AML-193 (cell line): ENCODE data around the gene TCP11L1.
"Not testable (repeated sequence)": the region's sequence is repeated elsewhere in the genome, so short reads cannot be mapped to it uniquely, and the experiment has no call there.

Experiments used
- DNase-seq, 2 experiments: peaks; one replicate each; lab custom pipeline; 2025; lab: John Stamatoyannopoulos, UW

The TCP11L1 gene

GRCh38 chr11:33039274-33040032 lies at the start of gene TCP11L1:
TSS of gene TCP11L1 (plus strand) at chr11:33039572. CDS start at chr11:33043774, 4,202 bp downstream.
- DNase-seq, result peak; percentile 70 to 82

DNA sequence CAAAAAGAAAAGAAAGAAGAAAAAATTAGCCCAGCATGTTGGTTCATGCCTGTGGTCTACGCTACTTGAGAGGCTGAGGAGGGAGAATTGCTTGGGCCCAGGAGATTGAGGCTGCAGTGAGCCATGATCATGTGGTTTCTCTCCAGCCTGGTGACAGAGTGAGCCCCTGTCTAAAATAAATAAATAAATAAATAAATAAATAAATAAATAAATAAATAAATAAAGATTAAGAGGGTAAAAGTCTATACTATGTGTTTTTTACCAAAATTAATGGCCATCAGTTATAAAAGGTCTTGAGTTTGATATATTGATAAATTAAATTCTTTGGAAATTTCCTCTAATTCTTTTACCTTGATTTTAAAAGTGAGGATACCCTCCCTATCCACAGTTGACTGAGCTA lies 48.9 kb upstream of the TCP11L1 start:
- no peak for DNase-seq

DNA sequence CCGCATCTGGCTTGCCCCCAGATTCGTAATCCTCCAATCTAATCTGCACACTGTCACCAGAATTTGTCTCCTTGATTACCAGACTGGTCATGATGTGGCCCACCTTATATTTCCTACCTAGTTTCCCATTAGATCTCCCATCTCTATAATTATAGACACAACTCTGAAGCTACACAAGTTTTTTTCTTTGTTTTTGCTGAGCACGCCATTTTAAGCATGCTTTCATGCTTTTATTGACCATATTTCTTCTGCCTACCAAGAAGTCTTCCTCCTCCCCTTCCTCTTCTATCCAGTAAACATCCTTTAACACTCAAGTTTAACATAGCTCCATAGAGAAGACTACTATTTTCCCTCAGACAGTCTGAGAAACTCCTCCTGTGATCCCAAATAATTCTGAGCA lies 47.9 kb upstream of the TCP11L1 start:
- no peak for DNase-seq

DNA sequence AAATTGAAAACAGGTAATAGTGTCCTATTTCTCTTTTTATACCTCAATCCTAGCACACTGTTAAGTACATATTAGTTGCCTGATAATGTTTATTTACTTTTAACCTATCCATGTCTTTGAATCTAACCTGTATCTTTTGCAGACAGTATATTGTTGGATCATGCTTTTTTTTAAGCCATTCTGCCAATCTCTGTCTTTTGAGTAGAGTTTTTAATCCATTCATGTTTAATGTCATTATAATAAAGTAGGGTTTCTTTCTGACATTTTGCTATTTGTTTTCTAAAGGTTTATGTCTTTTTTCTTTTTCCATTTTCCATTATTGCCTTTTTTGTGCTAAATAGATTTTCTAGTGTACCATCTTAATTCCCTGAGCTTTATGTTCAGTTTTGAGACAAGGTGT lies 47.5 kb upstream of the TCP11L1 start:
- no peak for DNase-seq

- no peak for DNase-seq
Observed at GRCh38 chr11:33000181-33000580, 39.2 kb upstream of the TCP11L1 start.

GRCh38 chr11:33001281-33001680 lies 38.1 kb upstream of the TCP11L1 start:
- no peak for DNase-seq

DNA sequence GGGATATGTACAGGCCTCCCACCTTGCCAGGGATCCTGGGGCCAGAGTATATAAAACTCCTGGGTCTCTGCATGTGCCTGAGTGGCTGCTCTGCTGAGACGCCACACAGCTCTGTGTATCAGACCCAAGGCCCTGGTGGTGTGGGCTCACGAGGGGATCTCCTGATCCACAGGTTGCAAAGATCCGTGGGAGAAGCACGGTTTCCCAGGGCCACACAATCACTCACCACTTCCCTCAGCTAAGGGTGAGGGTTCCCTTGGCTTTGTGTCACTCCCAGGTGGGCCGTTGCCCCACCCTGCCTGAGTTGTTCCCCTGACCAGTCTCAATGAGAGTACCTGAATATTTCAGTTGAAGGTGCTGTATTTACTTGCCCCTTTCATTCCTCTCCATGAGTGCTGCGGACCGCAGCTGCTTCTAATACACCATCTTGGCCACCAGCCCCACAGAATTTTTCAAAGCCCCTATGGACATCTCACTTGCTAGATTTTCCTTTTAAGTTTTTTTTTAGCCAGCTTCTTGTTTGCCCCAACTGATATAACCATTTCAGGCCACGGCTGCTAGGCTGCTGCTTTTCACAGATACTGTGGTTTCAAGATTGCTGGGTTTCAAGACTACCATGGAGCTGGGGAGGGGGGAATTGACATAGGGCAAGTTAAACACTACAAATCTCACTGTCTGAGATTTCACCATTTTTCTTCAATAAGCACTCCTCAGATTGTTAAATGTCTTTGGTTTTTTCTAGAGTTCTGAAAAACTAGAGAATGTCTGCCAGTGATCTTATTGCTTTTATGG lies 37.4 kb upstream of the TCP11L1 start:
- no peak for DNase-seq

- DNase-seq, result no peak
Observed at GRCh38 chr11:33005175-33005574, 34.2 kb upstream of the TCP11L1 start.

DNA sequence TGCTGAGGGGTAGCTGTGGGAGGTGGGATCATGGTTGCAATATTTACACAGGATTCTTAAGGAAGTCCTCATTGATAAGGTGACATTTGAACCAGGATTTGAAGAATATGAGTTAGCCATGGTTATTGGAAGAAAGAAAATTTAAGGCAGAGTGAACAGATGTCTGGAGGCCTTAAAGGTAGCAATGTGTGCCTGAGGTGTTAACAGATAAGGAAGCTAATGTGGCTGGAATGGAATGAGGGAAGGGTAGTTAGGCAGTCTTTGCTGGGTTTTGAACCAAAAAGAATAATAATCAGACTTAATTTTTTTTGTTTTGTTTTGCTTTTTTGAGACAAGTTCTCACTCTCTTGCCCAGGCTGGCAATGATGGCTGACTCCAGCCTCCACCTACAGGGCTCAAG lies 33.4 kb upstream of the TCP11L1 start:
- no peak for DNase-seq

DNA sequence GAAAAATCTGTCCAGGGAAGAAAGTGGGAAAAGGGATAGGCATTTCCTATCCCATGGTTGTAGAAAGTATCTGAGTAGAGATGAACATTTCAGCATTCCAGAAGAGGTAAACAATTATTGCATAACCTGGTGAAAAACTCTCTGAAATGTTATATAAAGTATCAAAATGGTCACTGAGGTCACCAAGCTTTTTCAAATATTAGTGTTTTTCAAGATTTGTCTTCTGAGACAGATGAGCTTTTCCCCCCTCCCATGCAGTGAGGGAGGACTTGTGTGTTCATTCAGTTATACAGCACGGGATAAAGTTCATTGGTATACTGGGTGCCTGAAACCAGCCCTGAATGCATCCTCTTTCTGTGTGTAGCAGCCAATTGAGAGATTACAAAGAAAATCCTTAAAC lies 25.6 kb upstream of the TCP11L1 start:
- no peak for DNase-seq

DNA sequence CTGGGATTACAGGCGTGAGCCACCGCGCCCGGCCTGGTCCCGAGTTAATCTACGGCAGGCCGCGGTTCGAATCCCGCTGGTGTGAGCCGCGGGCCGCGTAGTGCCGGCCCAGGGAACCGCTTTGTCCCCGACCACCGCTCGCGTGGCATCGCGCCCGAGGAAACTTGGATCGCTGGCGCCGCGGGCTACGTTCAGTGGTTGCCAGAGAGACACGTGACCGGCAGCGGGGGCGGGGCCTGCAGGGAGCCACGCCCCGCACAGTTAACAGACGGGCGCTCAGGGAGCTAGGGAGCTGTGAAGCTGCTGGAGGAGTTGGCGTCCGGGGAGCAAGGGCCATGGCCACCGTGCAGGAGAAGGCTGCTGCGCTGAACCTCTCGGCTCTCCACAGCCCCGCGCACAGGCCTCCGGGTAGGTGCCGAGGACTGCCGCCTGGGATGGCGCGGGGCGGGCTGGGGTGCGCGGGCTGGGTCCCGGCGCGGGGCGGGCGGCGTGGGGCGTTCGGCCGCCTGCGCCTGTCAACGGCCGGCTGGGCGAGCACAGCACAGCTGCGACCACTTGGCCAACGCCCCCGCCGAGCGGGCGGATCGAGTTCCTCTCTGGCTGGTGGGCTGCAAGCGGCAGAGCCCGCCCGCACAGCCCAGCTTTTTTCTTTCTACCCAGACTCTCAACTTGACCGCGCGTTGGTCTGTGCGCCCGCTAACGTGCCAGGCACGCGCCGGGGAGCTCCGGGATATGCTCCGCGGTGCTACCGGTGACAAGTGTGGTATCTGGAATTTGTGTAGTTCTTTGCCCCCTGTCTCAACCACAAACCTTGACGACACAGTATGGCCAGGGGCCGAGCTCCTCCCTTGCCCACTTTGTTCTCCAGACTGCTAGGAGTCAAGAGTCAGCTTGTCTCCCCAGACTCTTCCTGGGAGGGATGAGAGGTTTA lies 23.5 kb upstream of the TCP11L1 start, which contains the start of gene DEPDC7:
DEPDC7 (plus strand) TSS at position 258 of the 931 bp plus-strand sequence; CDS start at position 336, 78 bp downstream.
- no peak for DNase-seq

- DNase-seq, result no peak
Observed at GRCh38 chr11:33016654-33017053, 22.7 kb upstream of the TCP11L1 start.

DNA sequence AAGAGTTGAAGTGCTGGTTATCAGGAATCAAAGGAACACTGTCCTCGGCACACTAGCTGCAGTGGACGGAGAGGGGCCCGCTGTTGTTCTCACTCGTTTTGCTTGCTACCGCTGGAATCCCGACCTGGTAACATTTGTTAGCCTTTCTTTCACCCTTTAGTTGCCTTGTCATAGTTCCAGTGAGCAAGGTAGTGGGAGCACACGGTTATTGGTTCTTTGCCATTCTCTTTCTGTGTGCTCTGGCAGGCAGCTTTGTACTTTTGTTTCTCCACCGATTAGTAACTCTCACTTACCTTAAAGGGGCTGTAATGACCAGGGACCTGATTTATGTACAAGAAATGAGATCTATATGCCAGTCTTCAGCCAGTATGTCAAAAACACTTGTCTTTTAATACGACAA lies 21.9 kb upstream of the TCP11L1 start:
- DNase-seq, result no peak

DNA sequence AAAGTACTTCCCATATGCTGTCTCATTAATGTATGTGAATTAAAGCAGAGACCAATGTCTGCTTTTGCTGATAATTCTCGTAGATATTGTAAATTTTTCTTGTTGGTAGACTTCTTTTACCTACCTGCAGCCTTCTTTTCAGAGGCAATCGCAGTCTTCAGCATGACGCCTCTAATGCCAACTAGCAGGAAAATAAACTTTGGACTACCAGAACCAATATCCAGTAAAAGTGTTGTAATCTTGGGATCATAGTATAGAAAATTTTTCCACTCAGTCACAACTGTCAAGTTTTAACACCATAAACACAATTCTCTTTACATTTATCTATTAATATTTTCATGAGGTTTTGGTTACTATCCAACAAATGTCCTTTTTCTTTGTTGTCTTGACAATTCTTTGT lies 21.4 kb upstream of the TCP11L1 start:
- DNase-seq, result no peak

GRCh38 chr11:33018840-33019239 lies 20.5 kb upstream of the TCP11L1 start:
- DNase-seq, result no peak

DNA sequence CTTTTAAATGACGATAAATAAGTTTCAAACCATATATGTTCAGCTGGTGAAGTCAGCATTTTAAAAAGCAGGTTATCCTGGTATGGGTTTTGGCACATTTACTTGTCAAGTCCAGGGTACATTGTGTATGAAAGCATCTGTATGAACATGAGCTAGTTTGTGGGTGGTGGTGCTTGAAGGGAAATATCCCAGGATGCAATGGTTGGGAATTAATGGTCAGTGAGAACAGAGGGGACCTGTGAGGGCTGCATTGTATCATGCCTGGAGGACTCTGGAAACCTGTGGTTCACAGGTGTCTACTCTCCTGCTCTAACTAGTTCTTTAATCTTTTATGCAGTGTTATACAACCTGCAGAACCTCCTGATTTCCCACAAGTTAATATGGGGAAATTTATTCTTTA lies 17.9 kb upstream of the TCP11L1 start:
- no peak for DNase-seq

GRCh38 chr11:33021937-33022336 lies 17.4 kb upstream of the TCP11L1 start:
- no peak for DNase-seq

GRCh38 chr11:33025339-33025722 lies 14.0 kb upstream of the TCP11L1 start:
- no peak for DNase-seq

DNA sequence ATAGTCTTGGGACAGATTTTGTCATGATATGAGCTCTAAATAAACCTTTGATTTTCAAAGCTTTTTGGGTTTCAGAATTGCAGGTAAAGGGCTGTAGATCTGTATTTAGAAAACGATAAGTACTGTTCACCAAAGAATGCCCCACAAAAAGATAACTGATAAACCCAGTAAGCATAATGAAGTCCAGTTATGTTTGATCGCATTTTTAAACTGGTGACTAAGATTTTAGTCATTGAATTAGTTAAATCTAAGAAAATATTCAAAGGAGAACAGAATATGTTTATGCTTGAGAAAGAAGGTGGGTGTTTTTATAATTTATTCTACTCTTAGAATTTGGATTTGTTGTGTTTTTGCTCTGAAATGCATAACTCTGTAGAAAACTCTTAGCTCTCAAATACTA lies 12.1 kb upstream of the TCP11L1 start:
- DNase-seq, result no peak

DNA sequence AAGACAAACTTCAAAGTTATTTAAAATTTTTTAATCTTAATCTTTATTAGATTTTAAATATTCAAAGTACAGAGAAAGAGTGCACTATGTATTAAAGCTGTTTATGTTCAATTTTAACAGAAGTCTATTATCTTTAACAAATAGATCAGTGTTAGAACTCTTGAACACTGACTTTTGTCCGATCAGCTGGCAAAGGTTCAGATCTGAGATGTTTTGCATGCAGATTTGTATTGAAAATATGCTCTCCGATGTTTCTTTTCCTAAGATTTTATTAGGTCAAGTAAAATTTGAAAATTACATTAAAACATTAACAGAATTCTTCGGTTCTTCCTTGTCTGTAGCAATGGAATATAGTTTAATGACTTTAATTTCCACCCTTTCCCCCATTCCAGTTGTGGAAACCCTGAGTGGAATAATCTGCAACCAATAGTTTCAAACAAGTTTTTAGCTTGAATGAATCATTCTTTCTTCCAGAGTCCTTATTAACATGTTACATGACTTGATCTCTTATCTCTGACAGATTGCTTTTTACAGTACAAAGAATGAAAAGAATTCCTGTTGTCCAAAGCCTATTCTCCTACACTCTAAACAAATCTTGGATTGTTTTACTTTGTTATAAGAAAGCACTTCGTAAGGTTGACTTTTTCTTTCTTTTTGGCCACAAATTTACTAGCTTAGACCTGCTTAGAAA lies 11.4 kb upstream of the TCP11L1 start:
- DNase-seq, result no peak

GRCh38 chr11:33028537-33028914 lies 10.8 kb upstream of the TCP11L1 start:
- DNase-seq, result no peak

DNA sequence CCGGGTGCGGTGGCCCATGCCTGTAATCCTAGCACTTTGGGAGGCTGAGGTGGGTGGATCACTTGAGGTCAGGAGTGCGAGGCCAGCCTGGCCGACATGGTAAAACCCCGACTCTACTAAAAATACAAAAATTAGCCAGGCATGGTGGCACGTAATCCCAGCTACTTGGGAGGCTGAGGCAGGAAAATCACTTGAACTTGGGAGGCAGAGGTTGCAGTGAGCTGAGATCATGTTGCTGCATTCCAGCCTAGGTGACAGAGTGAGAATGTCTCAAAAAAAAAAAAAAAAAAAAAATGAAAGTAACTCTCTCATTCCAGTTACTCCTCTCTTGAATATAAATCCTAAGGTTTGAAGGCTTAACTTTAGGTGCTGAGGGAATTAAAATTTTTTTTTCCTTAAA lies 10.2 kb upstream of the TCP11L1 start:
- not testable (repeated sequence) for DNase-seq
